Omental fat pad (tissue), 4 donors: ENCODE results near the gene BLCAP. TPM values are rescaled to one million over a fixed set of nuclear protein-coding genes. Genes with fewer than 3 reads are reported as not detected.
"Not testable (repeated sequence)": the region's sequence is repeated elsewhere in the genome, so short reads cannot be mapped to it uniquely, and the experiment has no call there.

Experiments
- ATAC-seq: fragments of 150-250 bp; one replicate; pipeline ENCODE4 v1.9.1; 2016; ENCODE audit warnings: mild to moderate bottlenecking, moderate library complexity; ENCODE audit not compliant: low FRiP score
- DNase-seq: peaks from one replicate; pipeline ENCODE4 v3.0.0-alpha.2; 2019; ENCODE audit warnings: low spot score
- CTCF ChIP-seq, 3 donors: fragments of 450-650 bp; IDR thresholded peaks; one replicate each; pipeline ENCODE4 v1.5.1; 2016 to 2017; ENCODE audit warnings: antibody characterized with exemption in 3 of 3, mild to moderate bottlenecking in 3 of 3, moderate library complexity in 2 of 3
- total RNA-seq, 4 donors: library from RNA; depleted of rRNA; stranded (reverse); fragments of >200 nt; gene quantifications; one replicate each; pipeline ENCODE4 v1.1.0, GENCODE V29; 2016

Gene BLCAP
- total RNA-seq, 4 donors from 2014 or later, result 58.6 to 197 (median 82.1) TPM

- ATAC-seq (no peak), DNase-seq (no peak)
- TF ChIP-seq CTCF (IDR thresholded peaks at IDR 0.05), result no peak
Observed at GRCh38 chr20:37552415-37552814, 24.7 kb upstream of the BLCAP start.

GRCh38 chr20:37551660-37552059 lies 24.0 kb upstream of the BLCAP start:
- not testable (repeated sequence) for ATAC-seq, DNase-seq

- not testable (repeated sequence) for ATAC-seq, DNase-seq
Observed at GRCh38 chr20:37550101-37550920, 22.6 kb upstream of the BLCAP start.

GRCh38 chr20:37547912-37548311 lies 20.2 kb upstream of the BLCAP start:
- ATAC-seq, result no peak
- TF ChIP-seq CTCF (IDR thresholded peaks at IDR 0.05), result no peak
- DNase-seq, result no peak

GRCh38 chr20:37545516-37545915 lies 17.8 kb upstream of the BLCAP start:
- ATAC-seq (no peak), DNase-seq (no peak)
- no peak for TF ChIP-seq CTCF (IDR thresholded peaks at IDR 0.05)

GRCh38 chr20:37544386-37544785 lies 16.7 kb upstream of the BLCAP start:
- TF ChIP-seq CTCF (IDR thresholded peaks at IDR 0.05), result no peak
- DNase-seq (no peak), ATAC-seq (no peak)

GRCh38 chr20:37543828-37544227 lies 16.2 kb upstream of the BLCAP start:
- DNase-seq, result no peak
- no peak for TF ChIP-seq CTCF (IDR thresholded peaks at IDR 0.05)
- no peak for ATAC-seq

- TF ChIP-seq CTCF (IDR thresholded peaks at IDR 0.05), result no peak
- no peak for DNase-seq
- no peak for ATAC-seq
Observed at GRCh38 chr20:37542281-37542680, 14.6 kb upstream of the BLCAP start.
